Right atrium auricular region (tissue), 2 donors: Measurements from ENCODE around the gene ARHGEF37. TPM values are rescaled to one million over a fixed set of nuclear protein-coding genes. Genes with fewer than 3 reads are reported as not detected.

Experiments used
- DNase-seq: peaks from one replicate; pipeline ENCODE4 v3.0.0-alpha.2; 2019; ENCODE audit warnings: low spot score
- H3K27ac ChIP-seq, 2 donors: fragments of 200-600 bp; sonication (generic); 1 replicate in 1 of 2; 2 replicates in 1 of 2; pipeline ENCODE4 v1.5.1; 2016 to 2019
- H3K27me3 ChIP-seq, 2 donors: fragments of 200-600 bp; sonication (generic); one replicate each; pipeline versions ENCODE4 v1.5.1 to v1.6.0; 2017 to 2019
- H3K36me3 ChIP-seq: fragments of 200-600 bp; sonication (generic); one replicate; pipeline ENCODE4 v1.5.1; 2016
- H3K4me1 ChIP-seq, 2 donors: fragments of 200-600 bp; sonication (generic); one replicate each; pipeline versions ENCODE4 v1.5.1 to v1.6.0; 2017 to 2019
- H3K4me3 ChIP-seq, 2 donors: fragments of 200-600 bp; sonication (generic); 1 replicate in 1 of 2; 2 replicates in 1 of 2; pipeline ENCODE4 v1.5.1; 2017 to 2019; ENCODE audit warnings: mild to moderate bottlenecking in 1 of 2, moderate library complexity in 1 of 2
- H3K9me3 ChIP-seq, 2 donors: fragments of 200-600 bp; sonication (generic); one replicate each; pipeline ENCODE4 v1.5.1; 2019
- total RNA-seq, 2 donors: library from RNA; depleted of rRNA; stranded (reverse); fragments of >200 nt; gene quantifications; one replicate each; pipeline ENCODE4 v1.1.0, GENCODE V29; 2016
- TF ChIP-seq, protein P1 (sequence below), 2 donors: fragments of 200-600 bp; sonication (generic); IDR thresholded peaks; one replicate each; pipeline ENCODE4 v1.5.1; 2019; ENCODE audit warnings: antibody characterized with exemption in 2 of 2

Gene ARHGEF37
- total RNA-seq, 2 donors from 2014 or later: 11.0 to 13.7 TPM

DNA sequence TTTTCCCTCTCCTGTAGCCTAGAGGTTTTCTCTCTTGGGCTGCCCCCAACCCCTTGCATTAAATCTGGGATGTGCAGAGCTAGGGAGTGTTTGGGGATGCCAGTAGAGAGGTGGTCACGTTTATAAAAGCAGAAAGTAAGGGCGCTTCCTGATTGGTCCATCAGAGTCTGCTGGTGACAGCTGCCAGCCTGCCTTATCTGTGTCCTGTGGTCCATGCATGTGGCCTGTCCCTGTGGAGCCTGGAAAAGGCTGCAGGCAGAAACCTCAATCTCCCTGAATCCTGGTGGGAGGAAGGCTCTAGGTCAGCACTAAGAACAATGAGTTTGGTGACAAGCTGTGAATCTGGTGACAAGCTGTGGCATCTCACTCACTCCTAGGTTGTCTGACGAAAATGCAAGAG is 42.2 kb downstream of the ARHGEF37 start:
- TF ChIP-seq, protein P1, sequence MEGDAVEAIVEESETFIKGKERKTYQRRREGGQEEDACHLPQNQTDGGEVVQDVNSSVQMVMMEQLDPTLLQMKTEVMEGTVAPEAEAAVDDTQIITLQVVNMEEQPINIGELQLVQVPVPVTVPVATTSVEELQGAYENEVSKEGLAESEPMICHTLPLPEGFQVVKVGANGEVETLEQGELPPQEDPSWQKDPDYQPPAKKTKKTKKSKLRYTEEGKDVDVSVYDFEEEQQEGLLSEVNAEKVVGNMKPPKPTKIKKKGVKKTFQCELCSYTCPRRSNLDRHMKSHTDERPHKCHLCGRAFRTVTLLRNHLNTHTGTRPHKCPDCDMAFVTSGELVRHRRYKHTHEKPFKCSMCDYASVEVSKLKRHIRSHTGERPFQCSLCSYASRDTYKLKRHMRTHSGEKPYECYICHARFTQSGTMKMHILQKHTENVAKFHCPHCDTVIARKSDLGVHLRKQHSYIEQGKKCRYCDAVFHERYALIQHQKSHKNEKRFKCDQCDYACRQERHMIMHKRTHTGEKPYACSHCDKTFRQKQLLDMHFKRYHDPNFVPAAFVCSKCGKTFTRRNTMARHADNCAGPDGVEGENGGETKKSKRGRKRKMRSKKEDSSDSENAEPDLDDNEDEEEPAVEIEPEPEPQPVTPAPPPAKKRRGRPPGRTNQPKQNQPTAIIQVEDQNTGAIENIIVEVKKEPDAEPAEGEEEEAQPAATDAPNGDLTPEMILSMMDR (IDR thresholded peaks at IDR 0.05): no peak
- Histone ChIP-seq H3K9me3 (no peaks in the 10 kb centered on the region), H3K36me3 (peaks cover 88% of the 10 kb centered on the region), H3K27me3 (no peaks in the 10 kb centered on the region), H3K4me1 (peaks cover 0 to 2% of the 10 kb centered on the region in 2 donors), H3K4me3 (no peak overlapping the region), H3K27ac (no peak overlapping the region)
- DNase-seq: no peak

DNA sequence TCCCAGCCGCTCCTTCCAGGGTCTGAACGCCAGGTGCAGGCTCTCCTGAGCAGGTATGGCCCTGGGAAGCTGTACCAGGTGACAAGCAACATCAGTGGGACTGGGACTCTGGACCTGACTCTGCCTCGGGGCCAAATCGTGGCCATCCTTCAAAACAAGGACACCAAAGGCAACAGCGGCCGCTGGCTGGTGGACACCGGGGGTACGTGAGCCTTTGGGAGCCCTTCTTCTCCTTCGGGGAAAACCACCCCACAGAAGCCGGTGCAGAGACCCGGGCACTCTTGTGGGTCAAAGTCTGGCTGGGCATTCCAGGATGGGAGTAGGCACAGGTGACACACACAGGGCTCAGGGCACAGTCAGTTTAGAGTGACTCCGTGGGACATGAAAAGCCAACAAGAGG is 45.8 kb downstream of the ARHGEF37 start:
- Histone ChIP-seq H3K4me3 (no peak overlapping the region), H3K27ac (no peak overlapping the region), H3K9me3 (no peaks in the 10 kb centered on the region), H3K36me3 (peaks cover 60% of the 10 kb centered on the region), H3K4me1 (peaks cover 0 to 3% of the 10 kb centered on the region in 2 donors), H3K27me3 (no peaks in the 10 kb centered on the region)
- TF ChIP-seq, protein P1 (IDR thresholded peaks at IDR 0.05): no peak
- DNase-seq: no peak

DNA sequence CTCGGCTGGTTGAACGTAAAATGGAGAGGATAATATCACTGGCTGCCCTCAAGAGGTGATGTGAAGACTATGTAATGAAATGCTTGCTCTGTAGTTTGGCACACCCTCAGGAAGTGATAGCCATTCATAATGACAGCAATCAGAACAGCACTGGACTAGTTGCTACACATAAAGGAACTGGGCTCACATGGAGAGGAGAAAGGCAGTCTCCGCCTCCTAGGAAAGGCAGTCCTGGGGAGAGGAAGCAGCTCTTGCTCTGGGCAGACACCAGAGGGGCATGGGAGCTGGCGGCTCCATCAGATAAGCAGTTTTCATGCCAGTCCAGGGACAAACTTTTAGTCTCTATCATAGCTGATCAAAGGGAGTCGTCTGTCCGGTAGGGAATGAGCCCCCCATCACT is 46.9 kb downstream of the ARHGEF37 start:
- no peak overlapping the region for H3K4me3 ChIP-seq
- H3K4me1 ChIP-seq: peaks cover 0 to 15% of the 10 kb centered on the region in 2 donors
- TF ChIP-seq, protein P1 (IDR thresholded peaks at IDR 0.05): no peak
- DNase-seq: no peak
- no peaks in the 10 kb centered on the region for H3K27me3 ChIP-seq
- peaks cover 48% of the 10 kb centered on the region for H3K36me3 ChIP-seq
- no peaks in the 10 kb centered on the region for H3K9me3 ChIP-seq
- H3K27ac ChIP-seq: no peak overlapping the region

- no peak overlapping the region for H3K27ac ChIP-seq
- peaks cover 43% of the 10 kb centered on the region for H3K36me3 ChIP-seq
- peaks cover 0 to 15% of the 10 kb centered on the region in 2 donors for H3K4me1 ChIP-seq
- H3K4me3 ChIP-seq: no peak overlapping the region
- no peaks in the 10 kb centered on the region for H3K9me3 ChIP-seq
- no peaks in the 10 kb centered on the region for H3K27me3 ChIP-seq
- TF ChIP-seq, protein P1 (IDR thresholded peaks at IDR 0.05): no peak
- DNase-seq: no peak
Measured at GRCh38 chr5:149628846-149629388, 47.6 kb downstream of the ARHGEF37 start.

- no peak for DNase-seq
- H3K36me3 ChIP-seq: peaks cover 38% of the 10 kb centered on the region
- H3K27me3 ChIP-seq: no peaks in the 10 kb centered on the region
- H3K4me1 ChIP-seq: peaks cover 0 to 15% of the 10 kb centered on the region in 2 donors
- no peak overlapping the region for H3K4me3 ChIP-seq
- no peak overlapping the region for H3K27ac ChIP-seq
- TF ChIP-seq, protein P1 (IDR thresholded peaks at IDR 0.05): no peak
- no peaks in the 10 kb centered on the region for H3K9me3 ChIP-seq
Measured at GRCh38 chr5:149629421-149629820, 48.1 kb downstream of the ARHGEF37 start.

GRCh38 chr5:149630337-149630736 is 49.0 kb downstream of the ARHGEF37 start:
- Histone ChIP-seq H3K27me3 (no peaks in the 10 kb centered on the region), H3K36me3 (peaks cover 30% of the 10 kb centered on the region), H3K4me1 (peaks cover 0 to 15% of the 10 kb centered on the region in 2 donors), H3K9me3 (no peaks in the 10 kb centered on the region), H3K27ac (no peak overlapping the region), H3K4me3 (no peak overlapping the region)
- no peak for DNase-seq
- TF ChIP-seq, protein P1 (IDR thresholded peaks at IDR 0.05): no peak
